ENCODE results near the gene SLC6A11. TPM values are rescaled to one million over a fixed set of nuclear protein-coding genes. Genes with fewer than 3 reads are reported as not detected.

The SLC6A11 gene
- total and polyA plus RNA-seq, 2 of the 8 experiments (the other 6 are each of a cell fraction or from before 2014, with no cell fraction given), result 0.78 to 1.5 TPM

DNA sequence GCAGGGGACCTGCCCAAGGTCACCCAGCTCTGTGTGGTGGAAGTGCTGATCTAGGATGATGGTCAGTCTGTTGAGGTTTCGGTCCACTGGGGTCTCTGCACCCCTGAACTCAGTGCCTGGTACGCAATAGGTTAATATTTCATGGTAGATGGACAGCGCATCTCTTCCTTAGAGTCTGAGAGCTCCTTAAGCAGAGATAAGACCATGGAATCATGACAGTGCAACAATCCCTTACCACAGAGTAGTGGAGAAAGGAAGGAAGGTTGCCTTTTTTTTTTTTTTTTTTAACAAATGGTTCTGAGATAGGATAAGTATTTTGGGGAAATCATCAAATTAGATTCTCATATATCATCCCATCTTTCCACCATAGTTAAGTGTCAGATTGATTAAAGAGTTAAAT, 96.8 kb downstream of the SLC6A11 start (continued):
- TF ChIP-seq ASH2L (IDR thresholded peaks at IDR 0.05; ENCODE audit: low read length), result no peak

Measured in H1 (cell line).